Right lobe of liver (tissue), 6 donors: Measurements from ENCODE around the gene SLC25A45. TPM values are rescaled to one million over a fixed set of nuclear protein-coding genes. Genes with fewer than 3 reads are reported as not detected.
A peak's percentile ranks its signal among the peaks of the same experiment; 100 is the strongest.

Source experiments
- ATAC-seq, 4 donors: fragments of 200-7000 bp; cut with Tn5 transposase; one replicate each; pipeline ENCODE4 v1.9.1; 2020; ENCODE audit warnings: mild to moderate bottlenecking in 4 of 4, moderate library complexity in 4 of 4
- DNase-seq, 3 donors: peaks; one replicate each; pipeline ENCODE4 v3.0.0-alpha.2; 2020
- H3K27ac ChIP-seq, 3 donors: fragments of 200-600 bp; one replicate each; pipeline ENCODE4 v1.8.0; 2022
- H3K27me3 ChIP-seq, 2 donors: fragments of 200-600 bp; one replicate each; pipeline ENCODE4 v1.8.0; 2022
- H3K36me3 ChIP-seq, 4 donors: fragments of 200-600 bp; sonication (generic) in 1 of 4; one replicate each; pipeline versions ENCODE4 v1.5.1 to v1.8.0; 2017 to 2022; ENCODE audit warnings: control low read depth in 1 of 4
- H3K4me1 ChIP-seq, 4 donors: fragments of 200-600 bp; sonication (generic) in 1 of 4; one replicate each; pipeline versions ENCODE4 v1.5.1 to v1.8.0; 2017 to 2022; ENCODE audit warnings: control low read depth in 1 of 4
- H3K4me3 ChIP-seq, 3 donors: fragments of 200-600 bp; one replicate each; pipeline ENCODE4 v1.8.0; 2022
- H3K9me3 ChIP-seq, 4 donors: fragments of 200-600 bp; sonication (generic) in 1 of 4; one replicate each; pipeline versions ENCODE4 v1.5.1 to v1.8.0; 2017 to 2022; ENCODE audit warnings: control low read depth in 1 of 4
- CTCF ChIP-seq, 4 donors: fragments of 200-600 bp in 3 of 4; fragments of 450-650 bp in 1 of 4; IDR thresholded peaks; one replicate each; pipeline versions ENCODE4 v1.5.1 to v1.8.0; 2016 to 2022; ENCODE audit warnings: antibody characterized with exemption in 4 of 4, mild to moderate bottlenecking in 2 of 4
- POLR2A ChIP-seq: fragments of 450-650 bp; IDR thresholded peaks from one replicate; pipeline ENCODE4 v1.6.1; 2017; ENCODE audit warnings: antibody characterized with exemption, mild to moderate bottlenecking
- WGBS: methylation state at CpG from one replicate; pipeline ENCODE4 v1.1.6; 2018; ENCODE audit warnings: low coverage, low lambda C conversion rate; ENCODE audit not compliant: insufficient coverage; ENCODE audit errors: missing lambda C conversion rate; 5-methylcytosine and 5-hydroxymethylcytosine counted together
- intact Hi-C, 2 donors: fragments of 100-400 bp; cut with DNase I; formaldehyde crosslinking; loops; one replicate each; pipeline versions ENCODE4 v1.11.2 to v1.14.1; 2022
- total RNA-seq, 6 experiments: library from RNA; depleted of rRNA in 2 of 6; stranded (reverse); fragments of >200 nt in 2 of 6; fragmentation: NEBNext Ultra II Directional in 3 of 6; extraction: Animal tissue kit (Norgen Biotek cat#: 25700) in 3 of 6; gene quantifications; one replicate each; pipeline versions ENCODE4 v1.1.0 to v1.2.4, GENCODE V29; 2016 to 2023
- donor health status: DM: no; HTN: yes; CAD: no.
- donor health status: DM: no; HTN: no; CAD: no.
- donor health status: DM: no; HTN: no; CAD: no.
- donor health status: DM: no; HTN: yes; CAD: no.
- donor health status: DM: no; HTN: yes; CAD: no.

The SLC25A45 gene
- total RNA-seq, 6 experiments from 2014 or later, result 7.5 to 17.5 (median 12.1) TPM

- DNase-seq, result peak; percentile 63 to 76 (median 75)
- H3K27ac ChIP-seq, result peak overlapping the region; percentile 97 to 100 (median 100)
- ATAC-seq, result no peak
- peaks cover 0 to 16% (median 6%) of the 10 kb centered on the region in 4 donors for H3K36me3 ChIP-seq
- H3K9me3 ChIP-seq, result no peaks in the 10 kb centered on the region
- peaks cover 0 to 15% (median 7%) of the 10 kb centered on the region in 4 donors for H3K4me1 ChIP-seq
- H3K27me3 ChIP-seq, result no peaks in the 10 kb centered on the region
- H3K4me3 ChIP-seq, result peak overlapping the region; percentile 68 to 87 (median 77)
- TF ChIP-seq POLR2A (peak; percentile 49), CTCF (IDR thresholded peaks at IDR 0.05) (no peak)
- WGBS, result 0% methylated on average over 15 of the region's 18 CpGs
- intact Hi-C loops, result loop anchor here in 1 of 2 donors (5.0 kb wide), 1 partner anchor 73 kb away; the partner anchor contains the start of gene MALAT1
Measured at GRCh38 chr11:65424205-65425104, 42.0 kb upstream of the SLC25A45 start.

- H3K9me3 ChIP-seq, result no peaks in the 10 kb centered on the region
- H3K27ac ChIP-seq, result peak overlapping the region; percentile 97 to 100 (median 100)
- peaks cover 0 to 13% (median 6%) of the 10 kb centered on the region in 4 donors for H3K36me3 ChIP-seq
- H3K27me3 ChIP-seq, result no peaks in the 10 kb centered on the region
- no peak for TF ChIP-seq POLR2A
- TF ChIP-seq CTCF (IDR thresholded peaks at IDR 0.05), result no peak
- H3K4me3 ChIP-seq, result peak overlapping the region; percentile 68 to 87 (median 77)
- H3K4me1 ChIP-seq, result peaks cover 0 to 20% (median 8%) of the 10 kb centered on the region in 4 donors
- DNase-seq, result peak; percentile 37 to 64 (median 63)
- intact Hi-C loops, result loop anchor here in 1 of 2 donors (5.0 kb wide), 1 partner anchor 74 kb away; the partner anchor contains the start of gene MALAT1
- 0% methylated on average over 14 of the region's 19 CpGs for WGBS
- ATAC-seq, result no peak
Measured at GRCh38 chr11:65423516-65424204, 41.2 kb upstream of the SLC25A45 start.

GRCh38 chr11:65422633-65423515, 40.4 kb upstream of the SLC25A45 start, which contains the start of gene NEAT1:
Gene NEAT1 (plus strand): TSS chr11:65422798.
- H3K9me3 ChIP-seq, result no peaks in the 10 kb centered on the region
- peaks cover 0 to 22% (median 10%) of the 10 kb centered on the region in 4 donors for H3K4me1 ChIP-seq
- intact Hi-C loops, result loop anchor here in 1 of 2 donors (5.0 kb wide), 1 partner anchor 74 kb away; the partner anchor contains the start of gene MALAT1
- TF ChIP-seq POLR2A (peak; percentile 100), CTCF (IDR thresholded peaks at IDR 0.05) (peak in 1 of 4 donors; percentile 10)
- no peaks in the 10 kb centered on the region for H3K27me3 ChIP-seq
- peak within 1 kb of the TSS; percentile 97 to 100 (median 100) for H3K27ac ChIP-seq
- ATAC-seq (peak; percentile 16 to 52 (median 29)), DNase-seq (peak; percentile 98 to 99 (median 98))
- H3K4me3 ChIP-seq, result peak within 1 kb of the TSS; percentile 68 to 87 (median 77)
- 0% methylated on average over 30 of the region's 40 CpGs for WGBS
- H3K36me3 ChIP-seq, result peaks cover 0 to 13% (median 6%) of the 10 kb centered on the region in 4 donors
